BE2C (cell line): Measurements from ENCODE around the gene MRGPRX4.

Source experiments
- DNase-seq: peaks from one replicate; pipeline ENCODE4 v3.0.0-alpha.2; 2020
- H3K27me3 ChIP-seq: fragments of 250-450 bp; sonication (Bioruptor Pico); 2 replicates; pipeline ENCODE4 v1.5.1; 2020; ENCODE audit warnings: mild to moderate bottlenecking
- H3K36me3 ChIP-seq: fragments of 250-450 bp; sonication (Bioruptor Pico); 2 replicates; pipeline ENCODE4 v1.5.1; 2020; ENCODE audit warnings: mild to moderate bottlenecking
- H3K4me1 ChIP-seq: fragments of 250-450 bp; sonication (Bioruptor Pico); 2 replicates; pipeline ENCODE4 v1.5.1; 2020
- H3K4me3 ChIP-seq: 2 replicates; pipeline ENCODE4 v1.5.1; 2011; ENCODE audit warnings: low read depth, low read length
- H3K9me3 ChIP-seq: fragments of 250-450 bp; sonication (Bioruptor Pico); 2 replicates; pipeline ENCODE4 v1.5.1; 2020
- CTCF ChIP-seq: IDR thresholded peaks from 2 replicates; pipeline ENCODE4 v1.5.1; 2012; ENCODE audit warnings: mild to moderate bottlenecking, low read depth, low read length

Gene MRGPRX4

GRCh38 chr11:18203723-18204122, 31.1 kb downstream of the MRGPRX4 start:
- no peak overlapping the region for H3K4me3 ChIP-seq
- peak; percentile 16 for DNase-seq
- TF ChIP-seq CTCF = peak; percentile 49
- no peaks in the 10 kb centered on the region for H3K36me3 ChIP-seq
- no peaks in the 10 kb centered on the region for H3K9me3 ChIP-seq
- no peaks in the 10 kb centered on the region for H3K27me3 ChIP-seq
- H3K4me1 ChIP-seq = no peaks in the 10 kb centered on the region

GRCh38 chr11:18204220-18204619, 31.6 kb downstream of the MRGPRX4 start:
- no peaks in the 10 kb centered on the region for H3K36me3 ChIP-seq
- TF ChIP-seq CTCF = no peak
- H3K9me3 ChIP-seq = no peaks in the 10 kb centered on the region
- no peaks in the 10 kb centered on the region for H3K4me1 ChIP-seq
- H3K27me3 ChIP-seq = no peaks in the 10 kb centered on the region
- DNase-seq = no peak
- no peak overlapping the region for H3K4me3 ChIP-seq

GRCh38 chr11:18204771-18205170, 32.1 kb downstream of the MRGPRX4 start:
- no peaks in the 10 kb centered on the region for H3K27me3 ChIP-seq
- H3K4me1 ChIP-seq = no peaks in the 10 kb centered on the region
- no peak overlapping the region for H3K4me3 ChIP-seq
- no peaks in the 10 kb centered on the region for H3K36me3 ChIP-seq
- no peaks in the 10 kb centered on the region for H3K9me3 ChIP-seq
- TF ChIP-seq CTCF = no peak
- DNase-seq = no peak

- Histone ChIP-seq H3K9me3 (no peaks in the 10 kb centered on the region), H3K4me1 (no peaks in the 10 kb centered on the region), H3K27me3 (no peaks in the 10 kb centered on the region), H3K36me3 (no peaks in the 10 kb centered on the region), H3K4me3 (no peak overlapping the region)
- no peak for DNase-seq
- TF ChIP-seq CTCF = no peak
Observed at GRCh38 chr11:18209058-18209457, 36.4 kb downstream of the MRGPRX4 start.

GRCh38 chr11:18221274-18221876, 48.7 kb downstream of the MRGPRX4 start:
- H3K36me3 ChIP-seq = no peaks in the 10 kb centered on the region
- no peaks in the 10 kb centered on the region for H3K4me1 ChIP-seq
- no peak for TF ChIP-seq CTCF
- DNase-seq = no peak
- no peaks in the 10 kb centered on the region for H3K9me3 ChIP-seq
- no peak overlapping the region for H3K4me3 ChIP-seq
- H3K27me3 ChIP-seq = no peaks in the 10 kb centered on the region

GRCh38 chr11:18222814-18223421, 50.3 kb downstream of the MRGPRX4 start:
- H3K9me3 ChIP-seq = no peaks in the 10 kb centered on the region
- no peaks in the 10 kb centered on the region for H3K4me1 ChIP-seq
- no peak for TF ChIP-seq CTCF
- no peaks in the 10 kb centered on the region for H3K27me3 ChIP-seq
- no peaks in the 10 kb centered on the region for H3K36me3 ChIP-seq
- no peak overlapping the region for H3K4me3 ChIP-seq
- no peak for DNase-seq
